NCI-H2227 (cell line): Measurements from ENCODE around the gene TRIM41.
"Not testable (repeated sequence)": the region's sequence is repeated elsewhere in the genome, so short reads cannot be mapped to it uniquely, and the experiment has no call there.

ENCODE experiments used
- DNase-seq: peaks from one replicate; lab custom pipeline; 2025; ENCODE audit not compliant: unreplicated experiment; lab: John Stamatoyannopoulos, UW

The TRIM41 gene

DNA sequence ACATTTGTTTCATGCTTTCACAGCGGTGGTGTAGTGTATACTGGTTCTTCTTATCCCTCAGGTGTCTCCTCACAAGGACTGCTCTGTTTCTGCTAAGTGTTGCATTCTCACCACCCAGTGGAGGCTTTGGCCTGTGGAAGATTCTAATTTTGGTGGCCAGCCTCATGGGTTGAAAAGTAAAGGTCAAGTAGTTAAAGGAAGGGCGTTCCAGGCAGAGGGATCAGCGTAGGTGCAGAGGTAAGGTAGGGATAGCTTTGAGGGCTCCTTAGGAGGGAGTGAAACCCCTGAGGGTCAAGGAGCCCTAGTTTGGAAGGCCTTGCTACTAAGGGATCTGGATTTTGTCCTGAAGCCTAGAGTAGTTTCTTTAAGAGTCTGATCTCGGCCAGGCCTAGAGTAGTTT is 25.2 kb downstream of the TRIM41 start:
- DNase-seq, result no peak

DNA sequence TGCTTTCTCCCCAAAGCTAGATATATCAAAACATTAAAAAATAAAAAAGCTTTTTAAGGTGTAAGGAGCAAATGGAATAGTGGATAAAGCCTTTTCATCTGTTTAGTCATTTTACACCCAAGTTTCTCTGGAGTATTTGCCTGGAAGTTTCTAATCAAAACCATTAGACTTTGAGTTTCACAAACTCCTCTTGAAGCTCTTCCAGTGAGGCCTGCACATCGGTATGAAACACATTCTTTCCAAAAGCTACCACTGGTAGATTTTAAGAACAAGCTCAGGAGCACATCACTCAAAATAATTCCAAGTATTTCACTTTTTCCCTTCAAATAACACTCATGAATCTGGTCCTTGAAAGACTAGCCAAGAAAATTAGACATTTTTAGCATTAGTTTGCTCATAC is 32.2 kb downstream of the TRIM41 start:
- no peak for DNase-seq

DNA sequence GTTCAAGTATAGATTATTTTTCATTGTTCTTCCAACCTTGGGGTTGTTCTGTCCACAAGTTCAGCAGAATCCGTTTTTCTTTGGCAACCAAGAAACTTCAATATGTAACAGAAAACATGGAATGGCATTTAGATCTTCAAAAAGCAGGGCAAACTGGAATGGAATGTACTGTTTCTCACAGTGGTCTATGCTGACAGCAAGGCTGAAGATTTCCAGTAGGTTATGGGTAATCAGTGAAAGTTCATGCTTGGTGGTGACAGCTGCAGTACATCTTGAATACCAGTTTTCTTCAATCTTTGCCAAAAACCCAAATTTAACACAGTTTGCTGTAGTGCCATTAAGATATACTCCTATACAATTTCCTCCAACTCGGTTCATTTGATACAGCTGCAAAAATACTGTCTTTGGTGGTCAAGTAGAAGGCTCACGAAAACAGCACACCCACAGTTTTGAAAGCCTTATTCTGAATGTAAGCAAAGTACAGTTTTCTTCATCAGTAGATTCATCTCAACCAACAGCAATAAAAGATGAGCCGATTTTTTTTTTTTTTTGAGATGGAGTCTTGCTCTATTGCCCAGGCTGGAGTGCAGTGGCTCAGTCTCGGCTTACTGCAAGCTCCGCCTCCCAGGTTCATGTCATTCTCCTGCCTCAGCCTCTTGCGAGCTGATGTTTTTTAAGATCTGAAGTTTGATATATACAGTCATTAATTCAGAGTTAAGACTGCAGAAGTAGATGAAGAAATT is 32.9 kb downstream of the TRIM41 start:
- no peak for DNase-seq

DNA sequence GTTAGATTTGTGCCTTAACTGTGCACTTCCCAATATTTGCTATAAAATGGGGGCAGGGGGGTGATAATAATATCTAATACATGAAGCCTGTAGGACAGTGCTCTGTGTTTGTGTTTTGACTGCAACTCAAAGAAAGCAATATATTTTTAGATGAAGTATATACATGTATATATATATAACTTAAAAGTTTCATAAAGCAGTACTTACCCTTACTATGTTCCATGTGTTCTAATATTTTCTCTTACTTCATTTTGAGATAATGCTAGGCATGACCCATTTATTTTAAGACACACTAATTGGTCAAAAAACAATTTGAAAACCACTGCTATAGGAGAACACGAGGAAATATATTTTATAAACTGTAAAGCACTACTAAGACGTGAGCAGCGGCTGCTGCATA is 35.5 kb downstream of the TRIM41 start:
- no peak for DNase-seq

DNA sequence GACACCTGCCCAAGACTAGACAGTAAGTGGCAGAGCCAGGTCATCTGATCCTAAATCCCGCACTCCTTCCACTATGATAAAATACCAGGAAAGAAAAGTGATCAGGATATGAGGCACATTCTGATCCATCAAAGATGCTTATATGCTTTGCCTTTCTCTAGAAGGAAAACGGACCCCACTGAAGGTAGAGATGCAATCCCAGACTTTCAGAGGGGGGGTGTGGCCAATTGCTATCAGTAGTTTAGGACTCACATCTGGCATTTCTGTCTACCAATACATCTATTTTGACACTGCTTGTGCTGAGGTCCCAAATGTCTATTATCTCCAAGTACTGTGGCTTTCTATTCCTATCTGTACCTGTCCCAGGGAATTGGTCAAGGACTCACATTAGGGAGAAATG is 36.2 kb downstream of the TRIM41 start:
- DNase-seq, result no peak

DNA sequence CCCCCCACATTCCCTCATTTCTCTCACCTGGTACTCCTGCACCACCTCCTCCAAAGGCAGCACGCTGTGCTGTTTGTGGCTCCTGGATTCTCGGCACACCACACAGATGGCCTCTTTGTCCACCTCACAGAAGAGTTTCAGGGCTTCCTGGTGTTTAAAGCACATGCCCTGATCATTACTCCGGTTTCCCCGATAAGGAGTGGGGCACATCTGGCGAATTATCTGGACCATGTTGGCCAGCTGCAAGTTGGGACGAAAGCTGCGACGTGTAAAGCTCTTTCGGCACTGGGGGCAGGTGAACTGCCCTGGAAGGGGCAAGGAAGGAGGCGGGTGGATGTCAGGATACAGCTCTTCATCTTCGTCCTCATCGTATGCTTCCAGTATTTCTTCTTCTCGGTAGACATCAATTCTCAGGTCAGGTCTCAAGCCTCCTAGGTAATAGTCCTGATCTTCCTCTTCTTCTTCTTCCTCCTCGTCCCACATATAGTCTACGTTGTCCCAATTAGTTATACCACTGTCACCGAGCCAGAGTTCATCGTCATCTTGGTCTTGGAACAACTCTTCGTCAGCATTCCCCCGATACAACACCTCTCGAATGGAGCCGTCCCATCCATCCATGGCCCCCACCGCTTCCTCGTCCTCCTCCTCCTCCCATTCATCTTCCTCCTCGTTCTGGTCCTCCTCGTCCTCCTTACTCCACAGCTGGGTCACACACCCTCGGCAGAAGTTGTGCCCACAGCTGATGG is 37.1 kb downstream of the TRIM41 start:
- DNase-seq, result no peak

DNA sequence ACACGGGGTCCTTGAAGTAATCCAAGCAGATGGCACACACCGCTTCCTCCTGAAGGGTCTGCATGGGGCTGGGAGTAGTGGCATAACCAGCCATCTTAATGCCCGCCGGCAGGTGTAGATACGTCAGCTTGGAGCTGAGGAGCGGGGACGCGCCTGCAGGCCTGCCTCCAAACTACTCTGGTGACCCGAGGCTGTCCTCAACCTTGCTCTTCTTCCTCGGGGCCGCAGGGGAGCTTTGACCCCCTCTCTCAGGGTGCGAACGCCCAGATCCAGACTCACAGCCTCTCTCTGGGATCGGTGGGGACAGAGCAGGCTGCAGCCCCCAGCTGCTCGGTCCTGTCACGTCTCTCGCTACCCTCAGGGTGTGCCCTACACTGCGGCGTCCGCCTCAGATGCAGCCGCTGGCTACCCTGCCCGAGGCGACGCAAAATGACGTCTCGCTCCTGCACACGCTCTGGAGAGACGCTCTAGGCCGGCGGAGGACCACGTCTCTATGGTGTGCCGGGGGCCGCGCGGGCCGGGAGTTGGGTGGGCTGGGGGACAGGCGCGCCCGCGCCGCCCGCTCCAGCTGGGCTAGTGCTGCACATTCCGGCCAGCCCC is 37.7 kb downstream of the TRIM41 start, which contains the start of gene TRIM52:
Gene TRIM52 (minus strand): TSS at position 424 of the 600 bp plus-strand sequence. CDS start 330 bp downstream, at position 94.
- DNase-seq, result no peak

DNA sequence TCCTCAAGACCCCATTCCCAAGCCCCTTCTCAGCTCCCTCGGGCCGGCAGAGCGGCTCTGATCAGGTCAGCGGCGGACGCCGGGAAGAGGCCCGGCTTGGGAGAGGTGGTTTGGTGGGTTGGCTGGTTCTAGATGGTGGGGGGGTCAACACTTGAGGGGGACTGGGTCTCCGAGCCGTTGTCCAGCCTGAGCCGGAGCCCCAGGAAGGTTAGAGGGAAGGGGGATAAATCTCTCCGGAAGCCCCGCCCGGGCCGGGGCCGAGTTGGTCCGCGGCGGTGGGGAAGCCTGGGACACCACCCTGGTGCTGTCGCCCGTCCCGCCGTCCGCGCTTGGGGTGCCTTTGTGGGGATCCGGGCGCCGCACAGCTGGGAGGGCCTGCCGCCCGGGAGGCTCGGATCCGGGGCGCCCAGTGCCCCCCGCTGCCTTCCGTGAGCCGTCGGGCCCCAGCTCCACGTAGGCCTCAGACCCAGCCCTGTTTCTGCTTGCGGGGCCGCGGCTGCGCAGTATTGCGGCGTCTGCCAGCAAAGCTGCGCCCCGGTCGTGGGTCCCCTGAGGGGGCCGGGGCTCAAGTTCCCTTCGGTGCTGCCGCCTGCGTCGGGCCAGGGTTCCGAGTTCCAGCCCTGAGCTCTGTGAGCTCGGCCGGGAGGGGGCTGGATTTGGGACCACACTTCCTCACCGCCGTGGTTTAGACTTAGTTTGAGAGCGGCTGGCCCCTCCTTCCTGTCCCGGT is 38.4 kb downstream of the TRIM41 start:
- no peak for DNase-seq

DNA sequence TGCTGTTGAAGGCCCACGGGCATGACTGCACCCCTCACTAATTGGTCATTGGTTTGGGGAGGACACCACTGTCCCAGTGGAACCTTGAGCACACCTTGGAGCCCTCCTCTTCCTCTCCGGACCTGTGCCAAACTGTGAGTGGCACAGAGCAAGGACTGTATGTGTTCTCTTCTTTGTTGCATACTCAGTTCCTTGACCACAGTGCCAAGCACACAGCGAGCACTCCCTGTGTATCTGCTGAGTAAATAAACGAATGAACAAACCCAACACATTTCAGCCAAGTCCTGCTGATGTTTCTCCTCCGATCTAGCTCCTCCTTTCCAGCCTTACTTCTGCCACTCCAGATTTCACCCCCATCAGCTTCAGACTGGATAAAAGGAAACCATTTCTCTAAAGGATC is 40.6 kb downstream of the TRIM41 start:
- no peak for DNase-seq

DNA sequence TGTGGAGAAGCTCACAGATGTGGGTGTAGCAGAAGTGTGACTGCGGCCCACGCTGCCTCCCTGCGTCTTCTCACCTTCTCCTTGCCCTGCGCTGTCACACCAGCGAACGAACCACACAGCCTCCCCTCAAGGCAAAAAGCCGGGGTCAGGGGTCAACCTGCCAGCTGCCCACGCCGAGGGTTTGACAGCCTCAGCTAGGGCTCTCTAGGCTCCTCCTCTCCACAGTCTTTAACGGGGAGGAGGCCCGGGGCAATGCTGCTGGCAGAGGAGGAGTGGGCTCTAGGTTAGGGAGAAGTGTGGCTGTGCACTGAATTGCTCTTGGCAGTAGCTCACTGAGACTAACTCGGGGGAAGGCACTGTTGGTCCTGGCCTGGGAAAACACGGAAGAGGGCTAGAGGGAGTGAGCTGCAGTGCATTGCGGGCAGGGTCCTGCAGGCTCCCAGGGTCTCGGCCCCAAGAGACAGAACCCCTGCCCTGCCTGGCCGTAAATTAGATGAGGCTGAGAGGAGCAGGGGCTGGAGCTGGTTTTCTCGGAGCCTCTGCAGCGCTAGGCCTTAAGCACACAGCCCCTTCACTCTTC is 42.1 kb downstream of the TRIM41 start:
- no peak for DNase-seq

DNA sequence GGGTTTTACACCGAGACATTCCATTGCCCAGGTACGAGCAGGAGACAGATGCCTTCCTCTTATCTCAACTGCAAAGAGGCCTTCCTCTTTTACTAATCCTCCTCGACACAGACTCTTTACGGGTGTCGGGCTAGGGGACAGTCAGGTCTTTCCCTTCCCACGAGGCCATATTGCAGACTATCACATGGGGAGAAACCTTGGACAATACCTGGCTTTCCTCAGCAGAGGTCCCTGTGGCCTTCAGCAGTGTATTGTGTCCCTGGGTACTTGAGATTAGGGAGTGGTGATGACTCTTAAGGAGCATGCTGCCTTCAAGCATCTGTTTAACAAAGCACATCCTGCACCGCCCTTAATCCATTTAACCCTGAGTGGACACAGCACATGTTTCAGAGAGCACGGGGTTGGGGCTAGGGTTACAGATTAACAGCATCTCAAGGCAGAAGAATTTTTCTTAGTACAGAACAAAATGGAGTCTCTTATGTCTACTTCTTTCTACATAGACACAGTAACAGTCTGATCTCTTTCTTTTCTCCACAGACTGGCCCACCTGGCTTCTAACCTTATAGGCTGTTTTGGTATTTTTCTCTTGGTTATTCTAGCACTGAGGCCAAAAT is 44.3 kb downstream of the TRIM41 start:
- not testable (repeated sequence) for DNase-seq

DNA sequence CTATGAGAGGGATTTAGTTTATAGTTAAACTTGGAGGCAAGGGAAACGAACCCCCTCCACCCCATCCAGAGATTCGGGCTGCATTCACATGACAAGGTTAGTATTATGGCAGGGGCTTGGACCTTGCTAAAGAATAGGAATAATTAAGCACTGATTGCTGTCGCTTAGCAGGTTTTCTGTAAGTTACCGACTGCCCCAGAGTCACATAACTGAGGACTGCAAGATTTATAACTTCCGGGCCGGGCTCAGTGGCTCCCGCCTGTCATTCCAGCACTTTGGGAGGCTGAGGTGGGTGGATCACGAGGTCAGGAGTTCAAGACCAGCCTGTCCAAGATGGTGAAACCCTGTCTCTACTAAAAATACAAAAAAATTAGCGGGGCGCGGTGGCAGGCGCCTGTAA is 44.8 kb downstream of the TRIM41 start:
- DNase-seq, result not testable (repeated sequence)

DNA sequence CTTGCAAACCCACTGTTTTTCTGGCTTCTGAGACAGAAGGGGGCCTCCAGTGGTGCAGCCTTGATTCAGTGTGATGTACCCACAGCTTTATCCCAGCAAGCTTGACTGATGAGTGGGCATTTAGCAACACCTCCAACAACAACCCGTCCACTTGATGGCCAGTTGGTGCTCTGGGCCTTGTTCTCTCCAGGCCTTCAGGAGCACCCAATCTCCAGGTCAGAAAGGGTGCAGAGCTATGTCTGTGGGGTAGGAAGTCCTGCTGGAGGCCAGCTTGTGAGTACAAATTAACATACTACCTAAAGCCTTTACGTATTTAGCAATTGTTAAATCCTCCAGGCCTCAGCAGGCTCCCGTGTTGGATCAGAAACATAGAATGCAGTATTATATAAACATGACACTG is 48.0 kb downstream of the TRIM41 start:
- no peak for DNase-seq

DNA sequence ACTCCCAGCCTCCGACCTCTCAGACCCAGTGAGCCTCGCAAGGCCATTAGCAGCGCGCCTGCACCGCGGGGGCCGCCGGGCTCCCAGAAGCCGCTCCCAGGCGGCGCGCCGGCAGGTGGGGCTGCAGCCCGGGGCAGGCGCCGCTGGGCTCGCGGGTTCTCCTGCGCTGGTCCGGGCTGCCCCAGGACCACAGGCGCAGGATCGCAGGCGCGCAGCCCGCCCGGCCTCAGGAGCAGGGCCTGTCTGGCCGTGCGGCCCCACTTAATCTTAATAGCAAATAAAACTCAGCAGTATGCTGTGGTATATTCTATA is 50.3 kb downstream of the TRIM41 start:
- not testable (repeated sequence) for DNase-seq

DNA sequence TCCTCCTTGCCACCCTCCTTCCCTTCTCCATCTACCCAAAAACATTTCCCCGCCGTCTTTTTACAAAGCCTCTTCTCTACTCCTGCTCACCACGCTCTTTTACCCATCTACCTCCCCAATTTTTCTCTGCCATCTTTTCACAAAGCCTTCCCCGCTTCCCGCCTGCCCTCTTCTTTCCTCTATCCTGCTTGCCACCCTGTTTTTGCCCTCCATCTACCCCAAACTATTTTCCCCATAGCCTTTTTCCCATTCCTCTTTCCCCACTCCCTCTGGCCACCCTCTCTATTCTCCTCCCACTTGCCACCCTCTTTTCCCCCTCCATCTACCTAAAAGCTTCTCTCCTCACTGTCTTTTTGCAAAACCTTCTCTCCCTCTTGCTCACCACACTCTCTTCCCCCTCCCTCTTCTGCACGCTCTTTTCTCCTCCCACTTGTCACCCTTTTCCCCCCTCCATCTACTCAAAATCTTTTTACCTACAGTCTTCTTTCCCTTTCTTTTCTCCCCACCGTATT is 57.2 kb downstream of the TRIM41 start:
- DNase-seq, result no peak

DNA sequence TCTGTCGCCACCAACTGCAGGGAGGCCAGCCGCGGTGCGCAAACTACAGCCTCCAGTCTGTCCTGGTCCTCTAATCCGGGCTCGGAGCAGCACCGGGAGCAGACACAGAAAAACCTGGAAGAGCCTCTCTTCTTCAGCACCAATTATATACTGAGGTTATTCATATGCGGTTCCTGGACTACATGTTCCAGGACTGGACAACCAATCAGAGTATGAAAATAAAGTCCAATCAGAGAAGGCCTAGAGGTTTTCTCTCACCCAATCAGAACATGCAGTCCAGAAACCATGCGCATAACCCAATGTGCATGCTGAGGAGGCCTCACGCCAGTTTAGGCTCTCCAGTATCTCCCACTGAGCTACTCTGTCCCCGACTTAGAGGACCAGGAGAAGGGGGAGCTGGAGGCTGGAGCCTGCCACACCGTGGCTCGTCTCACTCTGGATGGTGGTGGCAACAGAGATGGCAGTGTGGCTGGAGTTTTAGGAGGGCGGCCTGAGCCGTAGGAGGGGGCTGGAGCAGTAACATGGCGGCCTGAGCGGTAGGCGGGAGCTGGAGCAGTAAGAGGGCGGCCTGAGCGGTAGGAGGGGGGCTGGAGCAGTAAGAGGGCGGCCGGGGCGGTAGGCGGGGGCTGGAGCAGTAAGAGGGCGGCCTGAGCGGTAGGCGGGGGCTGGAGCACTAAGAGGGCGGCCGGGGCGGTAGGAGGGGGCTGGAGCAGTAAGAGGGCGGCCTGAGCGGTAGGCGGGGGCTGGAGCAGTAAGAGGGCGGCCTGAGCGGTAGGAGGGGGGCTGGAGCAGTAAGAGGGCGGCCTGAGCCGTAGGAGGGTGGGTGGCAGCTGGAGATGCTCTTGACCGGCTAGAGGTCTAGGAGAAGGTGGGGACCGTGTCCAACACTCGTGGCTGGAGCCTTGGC is 58.2 kb downstream of the TRIM41 start:
- DNase-seq, result no peak

DNA sequence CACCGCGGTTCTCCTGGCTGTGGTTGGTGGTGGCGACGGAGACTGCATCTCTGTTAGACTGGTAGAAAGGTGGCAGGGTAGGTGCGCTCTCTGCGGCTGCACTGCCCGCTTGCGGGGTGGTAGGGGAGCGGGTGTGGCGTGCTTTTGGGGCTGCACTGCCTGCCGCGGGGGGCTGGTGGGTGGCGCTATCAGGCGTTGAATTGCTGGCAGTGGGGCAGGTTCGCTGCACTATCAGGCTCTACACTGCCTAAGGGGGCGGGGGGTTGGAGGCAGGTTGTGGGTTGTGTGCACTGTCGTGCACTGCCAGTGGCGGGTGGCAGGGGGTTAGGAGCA is 58.9 kb downstream of the TRIM41 start:
- DNase-seq, result no peak

DNA sequence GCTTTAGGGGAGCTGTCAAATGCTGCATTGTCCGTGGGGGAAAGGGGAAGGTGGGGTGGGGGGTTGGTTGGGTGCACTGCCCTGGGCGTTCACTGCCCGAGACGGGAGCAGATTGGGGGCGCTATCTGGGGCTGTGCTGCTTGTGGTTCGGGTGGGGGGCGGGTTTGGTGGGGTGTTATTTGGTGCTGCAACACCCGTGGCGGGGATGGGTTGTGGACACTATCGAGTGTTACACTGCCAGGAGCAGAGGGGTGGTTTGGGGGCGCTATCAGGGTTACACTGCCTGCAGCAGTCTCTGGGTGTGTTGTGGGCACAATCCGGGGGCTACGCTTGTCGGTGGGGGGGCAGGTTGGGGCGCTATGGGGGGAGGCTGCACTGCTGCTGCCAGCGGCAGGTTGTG is 59.3 kb downstream of the TRIM41 start:
- DNase-seq, result not testable (repeated sequence)

DNA sequence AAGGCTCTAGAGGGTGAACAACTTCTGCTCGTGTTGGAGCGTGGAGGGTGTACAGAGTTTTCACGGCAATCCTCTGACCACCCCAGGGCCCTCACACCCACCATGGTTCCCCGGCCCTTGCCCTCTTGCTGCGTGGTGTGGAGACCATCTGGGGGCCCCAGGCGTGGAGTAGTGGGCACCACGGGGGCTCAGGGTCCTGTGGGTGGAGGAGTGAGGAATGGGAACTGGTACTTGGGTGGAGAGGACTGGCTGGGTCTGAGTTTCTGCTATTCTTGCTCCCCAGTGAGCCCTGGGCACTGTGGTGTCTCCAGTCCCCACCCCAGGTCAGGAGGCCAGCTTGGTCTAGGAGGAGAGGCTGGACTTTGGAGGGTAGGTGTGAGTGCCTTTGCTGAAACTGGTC is 59.8 kb downstream of the TRIM41 start:
- no peak for DNase-seq

DNA sequence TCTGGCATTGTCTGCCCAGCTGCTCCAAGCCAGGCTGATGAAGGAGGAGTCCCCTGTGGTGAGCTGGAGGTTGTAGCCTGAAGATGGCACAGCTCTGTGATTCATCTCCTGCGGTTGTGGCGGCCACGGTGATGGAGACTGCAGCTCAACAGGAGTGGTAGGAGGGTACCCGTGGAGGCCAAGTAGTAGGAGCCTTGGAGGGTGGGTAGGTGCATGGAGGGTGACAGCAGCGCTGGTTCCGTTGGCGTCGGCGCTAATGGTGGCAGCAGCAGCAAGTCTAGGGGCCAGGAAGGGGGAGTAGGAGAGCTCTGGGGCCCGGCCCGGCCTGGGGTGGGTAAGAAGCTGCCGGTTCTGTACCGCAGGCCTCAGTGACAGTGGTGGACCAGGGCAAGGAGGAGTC is 60.3 kb downstream of the TRIM41 start:
- DNase-seq, result no peak
